Stimulated activated CD8-positive, alpha-beta memory T cell treated with anti-CD3 and anti-CD28 coated beads, Interleukin-7, amount 100 ng/mL, for 24 hours (primary cell): Measurements from ENCODE around the gene SYNGR3.
A peak's percentile ranks its signal among the peaks of the same experiment; 100 is the strongest.

ENCODE experiments used
- DNase-seq: peaks from one replicate; pipeline ENCODE4 v3.0.0-alpha.2; 2020; ENCODE audit warnings: low read depth

SYNGR3 gene

GRCh38 chr16:1976951-1977874 lies 12.6 kb upstream of the SYNGR3 start:
- no peak for DNase-seq

- no peak for DNase-seq
These were observed 11.9 kb upstream of the SYNGR3 start for GRCh38 chr16:1977875-1978268.

- DNase-seq: no peak
These were observed 11.2 kb upstream of the SYNGR3 start for GRCh38 chr16:1978476-1979120.

- no peak for DNase-seq
These were observed 10.3 kb upstream of the SYNGR3 start for GRCh38 chr16:1979271-1980029.

- no peak for DNase-seq
These were observed 9.6 kb upstream of the SYNGR3 start for GRCh38 chr16:1980030-1980769.

GRCh38 chr16:1980770-1981087 lies 9.0 kb upstream of the SYNGR3 start:
- DNase-seq: no peak

- DNase-seq: no peak
These were observed 8.4 kb upstream of the SYNGR3 start, which contains the start of gene NOXO1 for GRCh38 chr16:1981398-1981836. TSS of gene NOXO1 (minus strand) at chr16:1981469. CDS start at chr16:1981179, 290 bp downstream.

GRCh38 chr16:1982013-1982433 lies 7.7 kb upstream of the SYNGR3 start:
- no peak for DNase-seq

GRCh38 chr16:1982991-1983543 lies 6.7 kb upstream of the SYNGR3 start:
- DNase-seq: no peak

- DNase-seq: no peak
These were observed 6.0 kb upstream of the SYNGR3 start, which contains the start of gene GFER for GRCh38 chr16:1983544-1984346. TSS of gene GFER (plus strand) at chr16:1984193. CDS start at chr16:1984219, 26 bp downstream.

- no peak for DNase-seq
These were observed 5.2 kb upstream of the SYNGR3 start for GRCh38 chr16:1984347-1985225.

GRCh38 chr16:1985466-1986150 lies 4.2 kb upstream of the SYNGR3 start:
- DNase-seq: no peak

- DNase-seq: no peak
These were observed 2.6 kb upstream of the SYNGR3 start for GRCh38 chr16:1987198-1987597.

GRCh38 chr16:1990101-1990350 lies 256 bp downstream of the SYNGR3 start:
- DNase-seq: no peak

GRCh38 chr16:1990351-1991134 lies 773 bp downstream of the SYNGR3 start:
- no peak for DNase-seq

GRCh38 chr16:1991135-1991551 lies 1.4 kb downstream of the SYNGR3 start:
- DNase-seq: no peak

- DNase-seq: no peak
These were observed 1.8 kb downstream of the SYNGR3 start for GRCh38 chr16:1991588-1991947.

GRCh38 chr16:1991948-1992703 lies 2.4 kb downstream of the SYNGR3 start:
- DNase-seq: peak; percentile 93
